HG03108 (cell line): ENCODE results near the gene PPP1R13L.
"Not testable (repeated sequence)": the region's sequence is repeated elsewhere in the genome, so short reads cannot be mapped to it uniquely, and the experiment has no call there.

Experiments
- ATAC-seq: cut with Tn5 transposase; IDR thresholded peaks from one replicate; pipeline ENCODE4 v1.9.1; 2021; ENCODE audit warnings: moderate library complexity; ENCODE audit not compliant: unreplicated experiment

The PPP1R13L gene

DNA sequence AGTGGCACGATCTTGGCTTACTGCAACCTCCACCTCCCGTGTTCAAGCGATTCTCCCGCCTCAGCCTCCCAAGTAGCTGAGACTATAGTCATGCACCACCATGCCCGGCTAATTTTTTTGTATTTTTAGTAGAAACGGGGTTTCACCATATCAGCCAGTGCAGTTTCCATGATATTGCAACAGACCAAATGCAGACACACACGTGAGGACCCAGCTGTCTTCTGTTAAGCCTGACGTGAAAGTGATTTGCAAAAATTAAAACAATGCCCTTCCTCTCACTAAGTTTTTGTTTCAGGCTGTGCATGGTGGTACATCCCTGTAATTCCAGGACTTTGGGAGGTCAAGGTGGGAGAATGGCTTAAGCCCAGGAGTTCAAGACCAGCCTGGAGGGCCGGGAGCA, 26.1 kb upstream of the PPP1R13L start:
- not testable (repeated sequence) for ATAC-seq

DNA sequence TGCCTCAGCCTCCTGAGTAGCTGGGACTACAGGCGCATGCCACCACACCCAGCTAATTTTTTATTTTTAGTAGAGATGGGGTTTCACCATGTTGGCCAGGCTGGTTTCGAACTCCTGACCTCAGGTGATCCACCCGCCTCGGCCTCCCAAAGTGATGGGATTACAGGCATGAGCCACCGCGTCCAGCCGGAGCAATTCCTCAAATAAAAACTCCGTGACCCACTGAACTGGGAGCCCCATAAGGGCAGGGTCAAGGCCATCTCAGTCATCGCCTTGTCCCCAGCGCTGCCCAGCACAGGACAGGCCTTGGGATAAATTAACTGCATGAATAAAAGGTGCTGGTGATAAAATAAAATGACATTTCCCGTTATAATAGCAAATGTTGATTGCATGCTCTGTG, 25.0 kb upstream of the PPP1R13L start:
- not testable (repeated sequence) for ATAC-seq

DNA sequence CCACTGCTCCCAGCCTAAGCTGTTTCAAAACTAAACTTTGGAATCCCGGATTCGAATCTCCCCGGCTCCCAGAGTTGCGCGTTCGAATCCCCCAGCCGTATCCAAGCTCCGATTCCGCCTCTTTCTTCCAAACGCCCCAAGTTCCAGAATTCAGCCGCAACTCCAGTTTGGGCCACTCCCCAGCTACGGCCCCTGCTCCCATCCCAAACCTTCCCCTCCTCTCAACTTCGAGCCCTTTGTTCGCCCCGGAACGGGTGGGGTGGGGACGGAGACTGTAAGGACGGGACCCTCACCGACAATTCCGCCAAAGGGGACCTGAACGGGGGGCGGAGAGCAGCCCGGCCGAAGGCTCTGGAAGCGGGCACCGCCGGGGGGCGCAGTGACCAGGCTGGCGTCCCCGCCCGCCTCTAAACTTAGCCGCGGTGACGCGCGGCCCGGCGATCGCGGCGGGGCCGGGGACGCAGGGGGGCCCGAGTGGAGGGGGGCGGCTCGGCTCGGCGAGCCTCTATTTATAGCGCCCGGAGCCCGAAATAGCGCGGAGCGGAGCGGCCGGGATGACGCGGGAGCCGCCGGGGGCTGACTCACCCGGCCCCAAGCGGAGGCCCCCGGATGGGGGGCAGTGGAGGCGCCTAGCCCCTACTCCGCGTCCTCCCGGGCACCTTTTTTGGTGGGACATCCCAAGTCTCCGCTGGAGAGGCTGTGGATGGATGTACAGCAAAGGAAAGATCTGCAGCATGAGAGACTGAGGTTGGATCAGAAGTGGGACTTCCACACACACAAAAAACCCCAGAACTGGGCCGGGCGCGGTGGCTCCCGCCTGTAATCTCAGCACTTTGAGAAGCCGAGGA, 23.7 kb upstream of the PPP1R13L start:
- no peak for ATAC-seq

DNA sequence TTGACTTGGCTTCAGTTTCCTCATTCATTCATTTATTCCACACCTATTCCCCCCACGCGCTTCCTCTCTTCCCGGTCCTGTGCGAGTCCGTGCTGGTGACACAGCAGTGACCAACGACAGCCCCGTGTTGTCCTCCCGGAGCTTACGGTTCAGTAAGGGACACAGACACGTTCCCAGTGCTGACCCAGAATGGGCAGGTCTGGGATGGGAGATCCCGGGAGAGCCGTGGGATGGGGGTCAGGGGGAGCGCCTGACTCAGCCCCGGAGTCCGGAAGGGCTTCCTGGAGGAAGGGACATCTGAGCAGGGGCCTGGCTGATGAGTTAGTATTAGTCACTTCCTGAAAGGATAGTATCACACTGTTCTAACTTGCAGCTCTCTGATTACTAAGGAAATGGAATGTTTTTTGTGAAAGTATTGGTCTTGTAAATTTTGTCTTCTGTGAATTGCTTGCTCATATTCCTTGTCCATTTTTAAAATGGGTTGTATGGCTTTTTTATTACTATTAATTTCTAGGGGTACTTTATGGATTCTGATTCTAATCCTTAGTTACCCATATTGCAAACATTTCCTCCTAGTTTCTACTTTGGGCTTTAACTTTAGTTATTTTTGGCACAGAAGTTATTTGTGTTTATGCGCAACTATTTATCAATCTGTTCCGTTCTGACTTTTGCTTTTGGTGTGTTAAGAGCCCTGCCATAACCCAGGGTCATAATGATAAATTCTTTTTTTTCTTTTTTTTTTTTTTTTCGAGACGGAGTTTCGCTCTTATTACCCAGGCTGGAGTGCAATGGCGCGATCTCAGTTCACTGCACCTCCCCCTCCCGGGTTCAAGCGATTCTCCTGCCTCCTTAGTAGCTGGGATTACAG, 19.6 kb upstream of the PPP1R13L start:
- no peak for ATAC-seq

DNA sequence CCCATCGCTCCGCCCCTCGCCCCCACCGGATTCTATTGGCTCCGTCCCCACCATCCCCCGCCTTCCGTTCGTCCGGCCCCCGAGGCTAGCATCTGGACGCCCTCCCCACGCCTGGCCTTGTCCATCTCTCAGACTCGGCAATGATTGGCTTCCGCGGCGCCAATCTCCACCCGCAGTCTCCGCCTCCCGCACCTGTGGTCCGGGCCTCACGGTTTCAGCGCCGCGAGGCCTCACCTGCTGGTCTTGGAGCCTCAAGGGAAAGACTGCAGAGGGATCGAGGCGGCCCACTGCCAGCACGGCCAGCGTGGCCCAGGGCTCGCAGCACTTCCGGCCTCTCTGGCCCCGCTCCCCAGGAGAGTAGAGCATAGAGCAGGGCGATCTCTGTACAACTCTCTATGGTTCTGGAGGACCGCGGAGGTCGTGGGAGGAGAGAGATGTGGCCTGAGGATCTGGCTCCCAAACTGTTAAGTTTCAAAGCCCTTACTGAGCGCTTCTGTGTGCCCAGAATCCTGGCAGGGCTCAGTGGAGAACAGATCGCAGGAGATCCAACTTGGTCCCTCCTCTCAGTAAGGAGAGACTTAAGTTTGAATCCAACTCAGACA, 18.8 kb upstream of the PPP1R13L start, which contains the start of gene ERCC1:
TSS of gene ERCC1 (minus strand) at position 329 of the 602 bp plus-strand sequence. CDS start 543 bp downstream, outside the sequence.
- peak; percentile 72 for ATAC-seq

DNA sequence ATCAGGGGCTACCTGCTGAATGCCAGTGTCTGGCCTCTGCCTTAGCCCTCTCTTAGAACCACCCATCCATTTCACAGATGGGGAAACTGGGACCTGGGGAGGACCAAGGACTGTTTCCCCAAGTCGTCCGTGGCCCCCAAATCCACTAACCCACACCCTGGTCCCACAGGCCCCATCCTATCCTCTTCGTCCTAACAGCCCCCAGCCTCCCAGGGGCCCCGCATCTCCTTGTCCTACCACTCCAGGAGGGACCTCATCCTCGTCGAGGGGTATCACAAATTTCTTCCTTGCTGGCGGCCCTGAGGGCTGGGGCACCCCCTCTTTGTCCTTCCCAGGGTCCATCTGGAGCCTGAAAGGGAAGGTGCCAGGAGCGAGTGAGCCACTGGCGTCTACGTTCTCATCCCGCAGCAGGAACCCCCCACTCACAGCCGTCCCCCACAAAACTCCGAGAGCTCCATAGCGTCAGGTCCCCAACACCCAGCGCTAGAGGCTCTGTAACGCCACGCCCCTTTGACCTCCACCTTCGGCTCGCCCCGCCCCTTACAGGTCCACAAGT, 18.2 kb upstream of the PPP1R13L start:
- no peak for ATAC-seq

DNA sequence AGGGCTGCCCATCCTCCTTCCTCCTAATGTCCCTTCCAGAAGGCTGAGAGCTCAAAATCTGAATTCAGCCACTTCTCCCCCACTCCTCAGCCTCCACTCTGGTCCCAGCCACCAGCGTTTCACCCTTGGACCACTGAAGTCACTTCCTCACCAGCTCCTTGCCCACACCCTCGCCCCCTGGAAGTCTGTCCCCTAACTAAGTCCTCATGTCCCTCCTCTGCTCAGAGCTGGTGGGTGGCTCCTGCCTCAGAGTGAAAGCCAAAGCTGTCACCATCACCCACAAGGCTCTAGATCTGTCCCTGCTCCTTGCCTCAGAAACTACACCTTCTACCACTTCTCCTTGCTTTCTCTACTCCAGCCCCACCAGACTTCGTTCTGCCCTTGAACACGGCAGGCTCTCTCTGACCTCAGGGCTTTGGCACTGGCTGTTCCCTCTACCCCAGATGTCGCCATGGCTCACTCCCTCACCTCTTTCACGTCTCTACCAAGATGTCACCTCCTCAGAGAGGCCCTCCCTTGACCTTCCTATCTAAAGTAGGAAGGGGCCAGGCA, 17.2 kb upstream of the PPP1R13L start:
- no peak for ATAC-seq

DNA sequence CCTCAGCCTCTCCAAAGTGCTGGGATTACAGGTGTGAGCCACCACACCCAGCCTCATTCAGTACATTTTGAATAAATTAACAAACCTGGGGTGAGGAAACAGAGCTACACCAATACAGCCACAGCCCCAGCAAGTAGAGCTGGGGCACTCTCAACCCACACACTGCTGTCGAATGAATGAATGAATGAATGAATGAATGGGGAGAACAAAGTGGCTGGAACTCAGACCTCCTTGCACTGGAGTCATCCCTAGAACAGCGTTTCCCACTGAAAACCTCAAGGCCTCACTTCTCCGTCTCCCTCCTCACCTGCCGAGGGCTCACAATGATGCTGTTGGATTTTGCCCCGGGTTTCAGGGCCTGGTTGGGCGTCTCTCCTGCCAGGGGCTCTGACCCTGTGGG, 16.0 kb upstream of the PPP1R13L start:
- no peak for ATAC-seq

DNA sequence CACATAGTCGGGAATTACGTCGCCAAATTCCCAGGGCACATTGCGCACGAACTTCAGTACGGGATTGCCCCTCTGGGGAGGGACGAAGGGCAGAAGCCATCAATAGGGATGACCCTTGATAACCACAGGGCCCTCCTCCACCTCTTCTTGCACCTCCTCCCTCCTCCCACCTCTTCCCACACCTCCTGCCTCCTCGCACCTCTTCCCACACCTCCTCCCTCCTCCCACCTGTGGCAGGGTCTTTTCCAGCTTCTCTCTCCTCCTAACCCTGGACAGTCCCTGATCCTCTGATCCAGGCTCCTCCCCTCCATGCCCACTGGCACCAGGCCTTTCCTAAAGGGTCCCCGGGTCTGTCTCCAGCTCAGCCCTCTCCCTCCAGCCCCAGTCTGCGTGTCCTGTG, 15.5 kb upstream of the PPP1R13L start:
- ATAC-seq: no peak

DNA sequence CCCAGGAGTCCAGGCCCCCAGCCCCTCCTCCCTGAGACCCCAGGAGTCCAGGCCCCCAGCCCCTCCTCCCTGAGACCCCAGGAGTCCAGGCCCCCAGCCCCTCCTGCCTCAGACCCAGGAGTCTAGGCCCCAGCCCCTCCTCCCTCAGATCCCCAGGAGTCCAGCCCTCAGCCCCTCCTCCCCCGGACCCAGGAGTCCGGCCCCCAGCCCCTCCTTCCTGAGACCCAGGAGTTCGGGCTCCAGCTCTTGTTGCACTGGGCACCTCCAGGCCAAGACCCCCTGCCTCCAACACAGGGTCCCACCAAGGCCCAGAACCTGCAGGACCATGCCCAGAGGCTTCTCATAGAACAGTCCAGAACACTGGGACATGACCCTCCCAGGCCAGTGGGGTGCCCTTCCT, 15.0 kb upstream of the PPP1R13L start:
- ATAC-seq: no peak

DNA sequence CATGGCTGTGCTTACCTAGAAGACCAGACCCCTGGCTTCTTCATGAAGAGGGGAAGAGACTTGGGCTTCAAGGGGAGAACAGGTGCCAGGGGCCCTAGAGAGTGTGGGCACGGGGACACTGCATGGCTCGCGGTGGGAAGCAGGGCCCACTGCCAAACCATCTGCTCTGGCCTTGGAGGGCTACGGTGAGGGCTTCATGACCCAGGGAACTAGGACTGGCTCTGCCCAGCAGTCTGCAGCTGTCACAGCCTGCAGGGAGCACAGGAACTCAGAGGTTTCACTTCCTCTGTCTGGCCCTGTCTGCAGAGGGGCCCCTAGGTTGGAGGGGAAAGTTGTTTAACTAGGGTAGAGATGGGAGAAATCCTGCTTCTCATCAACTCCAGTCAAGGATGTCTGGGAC, 14.5 kb upstream of the PPP1R13L start:
- ATAC-seq: no peak

DNA sequence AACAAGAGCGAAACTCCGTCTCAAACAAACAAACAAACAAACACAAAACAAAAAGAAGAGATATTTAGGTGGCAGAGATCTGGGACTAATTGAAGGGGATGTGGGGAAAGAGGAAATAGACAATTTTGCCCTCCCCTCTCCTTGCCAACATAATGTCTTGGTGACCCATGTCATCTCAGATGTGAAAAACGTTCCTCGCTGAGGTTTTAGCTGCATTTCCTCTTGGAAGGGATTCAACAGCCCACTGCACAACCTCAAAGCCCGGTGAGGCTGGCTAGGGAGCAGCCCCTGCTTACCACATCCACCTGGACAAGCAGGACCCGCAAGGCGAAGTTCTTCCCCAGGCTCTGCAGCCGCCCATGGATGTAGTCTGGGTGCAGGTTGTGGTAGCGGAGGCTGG, 13.9 kb upstream of the PPP1R13L start:
- no peak for ATAC-seq

DNA sequence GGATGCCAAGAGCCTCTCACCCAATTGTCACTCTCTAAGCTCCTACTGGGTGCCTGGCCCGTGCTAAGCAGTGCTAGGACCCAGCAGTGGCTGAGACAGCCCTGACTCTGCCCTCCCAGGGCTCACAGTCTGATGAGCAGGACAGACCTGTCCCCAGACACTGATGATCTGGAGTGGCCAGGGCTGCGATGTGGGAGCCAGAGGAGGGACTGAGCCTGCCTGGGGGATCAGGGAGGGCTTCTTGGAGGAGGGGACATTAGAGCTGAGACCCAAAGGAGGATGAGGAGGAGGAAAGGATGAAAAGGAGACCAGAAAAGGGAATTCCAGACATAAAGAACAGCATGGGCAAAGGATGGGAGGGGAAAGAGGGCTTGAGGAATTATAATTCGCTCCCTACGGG, 12.3 kb upstream of the PPP1R13L start:
- no peak for ATAC-seq

DNA sequence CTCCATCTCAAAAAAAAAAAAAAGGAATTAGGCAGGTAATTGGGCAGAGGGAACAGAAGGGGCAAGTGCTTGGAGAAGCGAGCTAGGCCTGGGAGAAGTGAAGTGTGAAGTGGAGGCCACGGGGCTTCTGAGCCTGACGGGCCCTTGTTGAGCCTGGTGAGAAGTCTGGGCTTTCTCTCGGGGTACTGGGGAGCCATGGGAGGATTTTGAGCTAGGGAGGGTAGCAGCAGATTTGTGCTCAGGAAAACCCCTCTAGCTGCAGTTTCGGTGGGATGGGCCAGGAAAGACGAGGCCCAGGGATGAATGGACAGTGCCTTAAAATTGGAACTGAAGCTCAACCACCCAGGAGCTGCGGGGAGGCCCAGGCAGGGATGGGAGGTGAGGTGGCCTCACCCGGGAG, 9.6 kb upstream of the PPP1R13L start:
- ATAC-seq: no peak

DNA sequence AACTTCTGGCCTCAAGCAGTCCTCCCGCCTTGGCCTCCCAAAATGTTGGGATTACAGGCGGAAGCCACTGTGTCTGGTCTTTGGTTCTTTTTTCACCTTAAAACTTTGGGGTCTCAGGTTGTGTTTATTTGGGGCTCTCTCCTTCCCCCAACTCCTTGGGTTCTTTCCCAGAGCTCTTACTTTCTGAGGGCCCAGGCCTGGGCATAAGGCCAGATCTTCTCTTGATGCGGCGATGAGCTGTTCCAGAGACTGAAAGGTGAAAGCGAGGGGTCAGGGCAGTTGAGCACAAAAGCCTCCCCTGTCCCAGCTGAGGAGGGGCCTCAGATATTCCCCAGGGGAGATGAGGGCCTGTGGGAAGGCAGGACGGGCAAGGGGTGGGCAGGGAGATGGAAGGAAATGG, 8.6 kb upstream of the PPP1R13L start:
- ATAC-seq: no peak

DNA sequence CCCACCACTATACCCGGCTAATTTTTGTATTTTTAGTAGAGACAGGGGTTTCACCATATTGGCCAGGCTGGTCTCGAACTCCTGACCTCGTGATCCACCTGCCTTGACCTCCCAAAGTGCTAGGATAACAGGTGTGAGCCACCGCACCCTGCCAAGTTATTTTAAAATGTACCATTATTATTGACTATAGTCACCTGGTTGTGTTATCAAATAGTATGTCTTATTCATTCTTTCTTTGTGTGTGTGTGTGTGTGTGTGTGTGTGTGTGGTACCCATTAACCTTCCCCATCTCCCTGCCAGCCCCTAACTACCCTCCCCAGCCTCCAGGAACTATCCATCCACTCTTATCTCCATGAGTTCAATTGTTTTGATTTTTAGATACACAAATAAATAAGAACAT, 5.5 kb upstream of the PPP1R13L start:
- ATAC-seq: not testable (repeated sequence)

DNA sequence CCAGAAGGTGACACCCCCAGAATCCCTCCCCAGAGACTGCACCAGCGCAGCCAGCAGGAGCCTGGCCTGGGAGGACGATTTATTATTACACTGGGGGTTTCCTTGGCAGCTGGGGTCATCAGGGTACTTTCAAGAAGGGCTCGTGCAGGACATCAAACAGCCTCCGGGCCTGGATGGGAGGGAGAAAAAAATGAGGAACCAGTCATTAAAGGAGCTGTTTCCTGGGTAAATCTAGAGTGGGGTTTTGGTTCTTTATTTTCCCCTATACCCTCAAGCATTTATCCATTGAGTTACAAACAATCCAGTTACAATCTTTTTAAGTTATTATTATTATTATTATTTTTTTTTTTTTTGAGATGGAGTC, 4.7 kb upstream of the PPP1R13L start:
- ATAC-seq: no peak

DNA sequence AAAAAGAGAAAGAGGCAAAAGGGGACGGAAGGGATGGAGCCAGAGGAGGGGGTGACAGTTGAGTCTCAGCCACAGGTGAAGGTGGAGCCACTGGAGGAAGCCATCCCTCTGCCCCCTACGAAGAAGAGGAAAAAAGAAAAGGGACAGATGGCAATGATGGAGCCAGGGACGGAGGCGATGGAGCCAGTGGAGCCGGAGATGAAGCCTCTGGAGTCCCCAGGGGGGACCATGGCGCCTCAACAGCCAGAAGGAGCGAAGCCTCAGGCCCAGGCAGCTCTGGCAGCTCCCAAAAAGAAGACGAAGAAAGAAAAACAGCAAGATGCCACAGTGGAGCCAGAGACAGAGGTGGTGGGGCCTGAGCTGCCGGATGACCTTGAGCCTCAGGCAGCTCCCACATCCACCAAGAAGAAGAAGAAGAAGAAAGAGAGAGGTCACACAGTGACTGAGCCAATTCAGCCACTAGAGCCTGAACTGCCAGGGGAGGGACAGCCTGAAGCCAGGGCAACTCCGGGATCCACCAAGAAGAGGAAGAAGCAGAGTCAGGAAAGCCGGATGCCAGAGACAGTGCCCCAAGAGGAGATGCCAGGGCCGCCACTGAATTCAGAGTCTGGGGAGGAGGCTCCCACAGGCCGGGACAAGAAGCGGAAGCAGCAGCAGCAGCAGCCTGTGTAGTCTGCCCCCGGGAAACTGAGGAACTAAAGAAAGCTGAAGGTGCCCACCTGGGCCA, 4.1 kb upstream of the PPP1R13L start:
- no peak for ATAC-seq

DNA sequence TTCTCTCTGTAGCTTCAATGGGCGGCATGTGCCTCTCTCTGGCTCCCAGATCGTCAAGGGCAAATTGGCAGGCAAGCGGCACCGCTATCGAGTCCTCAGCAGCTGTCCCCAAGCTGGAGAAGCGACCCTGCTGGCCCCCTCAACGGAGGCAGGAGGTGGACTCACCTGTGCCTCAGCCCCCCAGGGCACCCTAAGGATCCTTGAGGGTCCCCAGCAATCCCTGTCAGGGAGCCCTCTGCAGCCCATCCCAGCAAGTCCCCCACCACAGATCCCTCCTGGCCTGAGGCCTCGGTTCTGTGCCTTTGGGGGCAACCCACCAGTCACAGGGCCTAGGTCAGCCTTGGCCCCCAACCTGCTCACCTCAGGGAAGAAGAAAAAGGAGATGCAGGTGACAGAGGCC, 3.3 kb upstream of the PPP1R13L start:
- no peak for ATAC-seq

DNA sequence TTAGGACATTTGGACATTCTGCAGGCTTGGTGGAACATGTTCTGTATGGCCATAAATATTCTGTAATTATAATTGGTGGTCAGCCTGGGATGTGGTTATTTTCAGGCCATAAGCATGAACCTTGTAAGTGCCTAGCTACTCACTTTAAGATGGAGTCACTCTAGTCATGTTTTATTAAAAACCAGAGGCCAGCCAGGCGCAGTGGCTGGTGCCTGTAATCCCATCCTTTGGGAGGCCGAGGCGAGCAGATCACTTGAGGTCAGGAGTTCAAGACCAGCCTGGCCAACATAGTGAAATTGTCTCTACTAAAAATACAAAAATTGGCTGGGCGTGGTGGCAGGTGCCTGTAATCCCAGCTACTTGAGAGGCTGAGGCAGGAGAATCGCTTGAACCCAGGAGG, 2.7 kb upstream of the PPP1R13L start:
- ATAC-seq: not testable (repeated sequence)

DNA sequence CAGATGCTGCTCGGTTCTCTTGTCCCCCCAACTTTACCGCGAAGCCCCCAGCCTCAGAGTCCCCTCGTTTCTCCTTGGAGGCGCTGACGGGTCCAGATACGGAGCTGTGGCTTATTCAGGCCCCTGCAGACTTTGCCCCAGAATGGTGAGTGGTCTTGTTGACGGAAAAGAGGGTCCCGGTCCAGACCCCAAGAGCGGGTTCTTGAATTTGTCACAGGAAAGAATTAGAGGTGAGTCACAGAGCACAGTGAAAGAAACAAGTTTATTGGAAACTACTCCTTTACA, 2.2 kb upstream of the PPP1R13L start:
- ATAC-seq: no peak
